ENCODE measurements around the gene ARHGEF5. TPM values are rescaled to one million over a fixed set of nuclear protein-coding genes. Genes with fewer than 3 reads are reported as not detected.

The ARHGEF5 gene
- total and polyA plus RNA-seq, 9 of the 15 experiments (the other 6 are each of a cell fraction or from before 2014, with no cell fraction given): 0.03 to 0.49 (median 0.10) TPM; not detected in 1

- TF ChIP-seq HIVEP1 (CRISPR knock-in tag; IDR thresholded peaks at IDR 0.05) (no peak), CGGBP1 (CRISPR knock-in tag; IDR thresholded peaks at IDR 0.05) (no peak), RFX5 (IDR thresholded peaks at IDR 0.05; ENCODE audit: low read depth, low read length) (no peak), DLX4 (CRISPR knock-in tag; IDR thresholded peaks at IDR 0.05) (no peak), EZH2 (IDR thresholded peaks at IDR 0.05; ENCODE audit: borderline replicate concordance, low read depth, low read length) (no peak), GTF3C2 (IDR thresholded peaks at IDR 0.05; ENCODE audit: borderline replicate concordance, extremely low read depth, insufficient read length) (no peak)
These were observed 49.7 kb downstream of the ARHGEF5 start (continued) for GRCh38 chr7:144404946-144405345.
